22Rv1 (cell line): ENCODE measurements around the gene ARMC5.

Experiments
- CTCF ChIP-seq: fragments of 450-650 bp; IDR thresholded peaks from 2 replicates; pipeline ENCODE4 v1.5.1; 2017; ENCODE audit warnings: mild to moderate bottlenecking
- ZFX ChIP-seq: fragments of 450-650 bp; IDR thresholded peaks from 2 replicates; pipeline ENCODE4 v1.6.1; 2017; ENCODE audit warnings: antibody characterized with exemption, borderline replicate concordance

DNA sequence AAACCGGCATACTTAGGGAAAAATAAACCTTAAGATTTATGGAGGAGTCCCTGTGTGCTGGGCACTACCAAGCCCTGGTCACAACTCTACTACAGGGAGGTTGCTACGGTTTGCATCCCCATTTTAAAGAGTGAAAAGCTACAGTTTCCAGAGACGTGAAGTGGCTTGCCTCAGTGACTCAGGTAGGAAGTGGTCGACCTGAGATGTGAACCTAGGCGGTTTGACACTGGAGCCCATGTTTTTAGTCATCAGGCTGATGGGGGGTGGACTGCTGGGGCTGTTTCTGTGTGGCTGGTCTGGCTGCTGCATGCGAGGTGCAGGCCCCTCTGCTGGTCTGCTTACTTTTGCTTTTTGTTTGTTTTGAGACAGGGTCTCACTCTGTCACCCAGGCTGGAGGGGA lies 37.7 kb upstream of the ARMC5 start:
- TF ChIP-seq CTCF = no peak
- TF ChIP-seq ZFX = no peak
